Measurements from ENCODE around the gene PTPRF. TPM values are rescaled to one million over a fixed set of nuclear protein-coding genes. Genes with fewer than 3 reads are reported as not detected.
A peak's percentile ranks its signal among the peaks of the same experiment; 100 is the strongest.

The PTPRF gene
- total RNA-seq, 1 donor from 2014 or later: 478 TPM

DNA sequence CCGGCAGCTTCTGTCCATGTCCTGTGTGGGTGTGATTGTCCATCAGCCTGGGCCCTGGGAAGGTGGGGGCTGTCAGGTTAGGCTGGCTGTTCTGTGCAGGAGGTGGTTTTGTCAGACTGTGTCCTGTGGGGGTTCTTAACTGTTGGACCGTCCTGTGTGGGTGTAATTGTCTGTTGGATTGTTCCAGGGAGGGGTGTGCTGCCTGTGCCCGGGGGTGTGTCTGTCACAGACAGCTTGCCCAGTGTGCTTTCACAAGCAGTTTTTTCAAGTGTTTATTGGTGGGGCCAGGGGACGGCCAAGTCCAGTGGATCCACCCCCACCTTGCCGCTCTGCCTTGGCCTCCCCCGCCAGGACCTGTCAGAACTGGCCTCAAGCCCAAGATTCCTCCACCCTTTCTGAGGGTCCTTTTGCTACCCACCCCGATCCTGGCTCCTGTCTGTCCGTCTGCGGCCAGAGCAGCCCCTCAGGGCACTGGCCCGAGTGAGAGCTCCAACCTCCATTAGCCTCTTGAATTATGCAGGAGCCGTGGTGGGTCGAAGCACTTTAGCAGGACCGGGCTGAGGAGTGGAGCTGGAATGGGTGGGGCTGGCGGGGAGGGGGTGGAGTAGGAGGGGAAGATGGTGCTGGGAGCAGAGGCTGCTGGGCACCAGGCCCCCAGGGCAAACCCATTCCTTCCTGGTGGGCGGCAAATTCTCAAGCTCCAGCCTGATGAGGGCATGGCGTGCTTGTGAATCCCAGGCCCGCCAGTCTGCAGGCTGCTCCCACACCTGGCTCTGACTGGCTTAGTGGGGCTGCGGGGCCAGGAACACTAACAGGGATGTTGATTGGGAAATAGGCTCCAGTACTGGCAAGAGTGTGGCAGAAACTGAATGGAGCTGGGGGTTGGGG is 47.2 kb downstream of the PTPRF start:
- no peak for DNase-seq (ENCODE audit: low spot score)

GRCh38 chr1:43580039-43580438 is 49.4 kb downstream of the PTPRF start:
- DNase-seq (ENCODE audit: low spot score): no peak

DNA sequence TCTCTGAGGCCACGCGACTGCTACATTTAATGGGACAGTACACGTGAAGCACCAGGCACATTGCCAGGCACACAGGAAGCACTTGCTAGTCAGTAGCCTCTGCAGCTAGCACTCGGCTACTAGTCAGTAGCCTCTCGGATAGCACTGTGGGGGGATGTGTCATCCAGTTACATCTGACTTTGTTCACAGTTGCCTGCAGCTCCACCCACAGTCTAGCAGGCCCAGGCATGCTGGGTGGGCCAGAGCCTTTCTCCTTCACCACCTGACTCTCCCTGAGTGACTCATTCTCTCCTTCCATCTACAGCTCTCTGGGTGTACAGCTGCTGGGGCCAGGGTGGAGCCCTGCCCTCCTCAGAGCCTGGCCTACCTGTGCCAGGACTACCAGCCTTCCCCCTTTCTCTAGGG is 51.5 kb downstream of the PTPRF start:
- peak; percentile 81 for DNase-seq (ENCODE audit: low spot score)

DNA sequence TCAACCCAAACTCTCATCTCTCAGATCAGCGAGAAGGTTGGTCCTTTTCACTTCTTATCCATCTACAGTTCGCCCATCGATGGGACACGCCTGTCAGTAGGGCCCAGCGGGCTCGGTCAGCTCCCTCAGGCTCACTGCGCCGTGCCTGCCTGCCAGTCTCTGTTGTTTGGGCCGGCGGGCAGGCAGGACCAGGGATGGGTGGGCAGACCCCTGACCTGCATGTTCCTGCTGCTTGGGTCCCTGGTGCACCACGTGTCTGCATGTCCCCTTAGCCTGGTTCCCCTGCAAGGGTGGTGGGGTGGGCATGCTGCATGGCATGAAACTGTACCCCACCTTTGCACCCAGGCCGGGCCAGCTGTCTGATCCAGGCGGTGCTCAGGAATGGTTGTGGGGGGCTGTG is 52.4 kb downstream of the PTPRF start:
- no peak for DNase-seq (ENCODE audit: low spot score)

GRCh38 chr1:43584204-43584603 is 53.5 kb downstream of the PTPRF start:
- DNase-seq (ENCODE audit: low spot score): no peak

DNA sequence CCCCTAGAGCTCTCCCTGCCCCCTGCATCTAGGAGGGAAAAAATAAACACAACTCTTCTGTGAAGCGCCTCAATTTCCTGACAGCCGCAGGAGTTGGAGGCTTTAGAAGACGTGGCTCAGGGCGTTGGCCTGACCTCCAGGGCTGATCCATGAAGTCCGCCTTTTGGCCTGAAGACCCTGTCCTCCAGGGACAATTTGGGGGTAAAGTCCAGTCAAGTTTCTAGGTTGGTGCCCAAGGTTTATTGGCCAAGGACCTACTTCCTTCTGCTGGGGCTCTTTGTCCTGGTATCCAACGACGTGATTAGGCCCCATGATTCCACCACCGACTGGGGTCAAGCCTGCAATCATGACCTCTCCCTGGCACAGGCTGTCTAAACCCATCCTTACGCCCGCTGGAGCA is 54.9 kb downstream of the PTPRF start:
- DNase-seq (ENCODE audit: low spot score): peak; percentile 67

- DNase-seq (ENCODE audit: low spot score): no peak
These were observed 55.6 kb downstream of the PTPRF start for GRCh38 chr1:43586136-43586731.

- no peak for DNase-seq (ENCODE audit: low spot score)
These were observed 56.3 kb downstream of the PTPRF start for GRCh38 chr1:43587001-43587400.

DNA sequence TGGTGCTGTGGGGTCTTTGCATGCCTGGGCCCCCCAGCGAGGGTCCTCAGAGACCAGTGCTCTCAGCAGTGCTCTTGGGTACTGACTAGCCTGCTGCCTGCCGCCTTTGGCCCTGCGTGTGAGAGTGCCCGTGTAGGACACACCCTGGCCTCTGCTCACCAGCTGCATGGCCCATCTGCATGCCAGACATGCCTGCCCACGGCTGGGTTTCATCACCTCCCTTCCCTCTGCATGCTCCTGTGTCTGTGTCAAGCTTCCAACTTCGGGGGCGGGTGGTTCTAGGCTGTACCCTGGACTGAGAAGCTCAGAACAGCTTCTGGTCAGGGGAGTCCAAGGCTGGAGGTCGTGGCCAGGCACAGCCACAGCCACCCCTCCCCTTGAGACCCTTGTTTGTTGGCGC is 56.9 kb downstream of the PTPRF start:
- DNase-seq (ENCODE audit: low spot score): peak; percentile 59

DNA sequence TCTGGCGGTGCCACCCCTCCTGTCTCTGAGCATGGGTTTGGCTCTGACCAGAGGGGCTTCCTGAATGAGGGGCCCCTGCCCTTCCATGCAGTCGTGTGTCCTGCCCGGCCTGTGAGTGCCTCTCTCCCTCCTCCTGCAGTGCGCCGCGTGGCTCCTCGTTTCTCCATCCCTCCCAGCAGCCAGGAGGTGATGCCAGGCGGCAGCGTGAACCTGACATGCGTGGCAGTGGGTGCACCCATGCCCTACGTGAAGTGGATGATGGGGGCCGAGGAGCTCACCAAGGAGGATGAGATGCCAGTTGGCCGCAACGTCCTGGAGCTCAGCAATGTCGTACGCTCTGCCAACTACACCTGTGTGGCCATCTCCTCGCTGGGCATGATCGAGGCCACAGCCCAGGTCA is 57.9 kb downstream of the PTPRF start:
- no peak for DNase-seq (ENCODE audit: low spot score)

DNA sequence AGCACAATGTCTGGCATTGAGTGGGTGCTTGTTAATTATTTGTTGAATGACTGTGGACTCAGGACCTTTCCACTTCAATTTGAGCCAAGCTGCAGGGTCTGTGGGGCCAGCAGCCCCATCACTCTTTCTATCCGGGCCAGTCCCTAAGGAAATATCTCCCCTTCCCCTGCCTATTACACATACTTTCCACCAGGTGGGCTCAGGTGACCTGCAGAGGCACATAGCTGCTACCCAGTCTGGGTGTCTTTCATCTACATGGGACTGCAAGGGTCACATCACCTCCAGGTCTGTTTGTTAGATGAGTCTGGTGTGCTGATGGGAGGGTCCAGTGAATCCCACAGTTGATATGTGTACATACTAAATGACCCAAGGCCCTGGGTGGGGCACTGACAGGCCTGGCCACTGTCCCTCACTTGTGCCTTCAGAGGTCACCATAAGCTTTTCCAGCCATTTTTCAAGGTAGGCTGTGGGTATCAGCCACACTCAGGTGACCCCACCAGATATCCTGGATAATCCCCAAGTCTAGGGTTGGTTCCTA is 59.8 kb downstream of the PTPRF start:
- no peak for DNase-seq (ENCODE audit: low spot score)

- no peak for DNase-seq (ENCODE audit: low spot score)
These were observed 60.5 kb downstream of the PTPRF start for GRCh38 chr1:43591181-43591580.

DNA sequence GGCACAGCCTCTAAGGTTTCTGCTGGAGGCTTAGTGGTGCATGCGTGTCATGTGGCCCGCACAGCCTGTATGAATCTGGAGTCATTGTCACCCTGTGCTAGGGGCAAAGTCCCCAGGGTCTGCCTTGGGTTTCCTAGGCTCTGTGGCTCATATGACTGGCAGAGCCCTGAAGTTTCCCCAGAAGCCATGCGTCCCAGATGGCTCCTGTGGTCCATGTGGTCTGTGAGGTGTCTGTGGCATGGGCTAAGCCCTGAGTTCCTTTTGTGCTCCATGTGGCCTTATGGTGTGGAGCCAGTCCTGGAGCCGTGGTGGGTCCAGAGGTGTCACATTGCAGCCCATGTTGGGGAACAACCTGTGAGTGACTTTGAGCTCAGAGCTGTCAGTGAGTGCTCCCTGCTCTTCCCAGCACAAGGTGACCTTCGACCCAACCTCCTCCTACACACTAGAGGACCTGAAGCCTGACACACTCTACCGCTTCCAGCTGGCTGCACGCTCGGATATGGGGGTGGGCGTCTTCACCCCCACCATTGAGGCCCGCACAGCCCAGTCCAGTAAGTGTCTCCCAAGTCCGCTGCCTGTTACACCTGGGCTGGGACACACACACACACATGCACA is 61.5 kb downstream of the PTPRF start:
- DNase-seq (ENCODE audit: low spot score): no peak

DNA sequence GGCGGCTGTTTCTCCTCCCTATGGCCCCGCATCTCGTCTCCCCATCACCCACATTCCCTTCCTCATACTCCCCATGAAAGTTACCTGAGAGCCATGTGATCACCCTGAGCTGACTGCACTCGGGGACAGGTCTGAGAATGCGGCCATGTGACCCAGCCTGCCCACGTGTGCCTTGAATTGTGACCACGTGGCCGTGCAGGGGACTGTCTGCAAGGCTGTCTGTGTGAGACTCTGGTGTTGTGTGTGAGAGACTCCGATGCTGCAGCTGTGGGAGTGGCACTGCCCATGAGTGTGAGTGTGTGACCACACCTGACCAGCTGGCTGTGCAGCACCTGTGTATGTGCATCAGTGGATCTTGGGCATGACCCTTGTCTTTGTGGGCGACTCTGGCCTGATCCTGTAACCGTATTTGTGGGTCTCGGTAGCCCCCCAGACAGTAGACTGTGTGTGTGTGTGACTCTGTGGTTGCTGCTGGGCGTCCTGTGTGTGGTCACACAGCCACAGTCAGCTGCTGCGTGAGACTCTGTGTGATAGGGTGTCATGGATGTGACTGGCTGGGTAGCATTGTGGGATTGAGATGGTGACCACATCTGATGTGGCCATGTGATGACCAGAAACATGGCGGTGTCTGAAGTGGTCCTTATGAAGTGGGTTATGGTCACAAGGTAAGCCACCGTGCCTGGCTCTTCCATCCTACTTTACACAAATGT is 62.4 kb downstream of the PTPRF start:
- DNase-seq (ENCODE audit: low spot score): no peak

- DNase-seq (ENCODE audit: low spot score): no peak
These were observed 65.9 kb downstream of the PTPRF start for GRCh38 chr1:43596579-43596978.

GRCh38 chr1:43597028-43597427 is 66.3 kb downstream of the PTPRF start:
- no peak for DNase-seq (ENCODE audit: low spot score)

DNA sequence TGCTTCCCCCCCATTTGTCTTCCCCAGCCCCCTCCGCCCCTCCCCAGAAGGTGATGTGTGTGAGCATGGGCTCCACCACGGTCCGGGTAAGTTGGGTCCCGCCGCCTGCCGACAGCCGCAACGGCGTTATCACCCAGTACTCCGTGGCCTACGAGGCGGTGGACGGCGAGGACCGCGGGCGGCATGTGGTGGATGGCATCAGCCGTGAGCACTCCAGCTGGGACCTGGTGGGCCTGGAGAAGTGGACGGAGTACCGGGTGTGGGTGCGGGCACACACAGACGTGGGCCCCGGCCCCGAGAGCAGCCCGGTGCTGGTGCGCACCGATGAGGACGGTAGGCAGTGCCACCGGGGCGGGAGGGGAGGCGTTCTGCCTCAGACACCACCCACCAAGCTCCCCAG is 67.0 kb downstream of the PTPRF start:
- no peak for DNase-seq (ENCODE audit: low spot score)

DNA sequence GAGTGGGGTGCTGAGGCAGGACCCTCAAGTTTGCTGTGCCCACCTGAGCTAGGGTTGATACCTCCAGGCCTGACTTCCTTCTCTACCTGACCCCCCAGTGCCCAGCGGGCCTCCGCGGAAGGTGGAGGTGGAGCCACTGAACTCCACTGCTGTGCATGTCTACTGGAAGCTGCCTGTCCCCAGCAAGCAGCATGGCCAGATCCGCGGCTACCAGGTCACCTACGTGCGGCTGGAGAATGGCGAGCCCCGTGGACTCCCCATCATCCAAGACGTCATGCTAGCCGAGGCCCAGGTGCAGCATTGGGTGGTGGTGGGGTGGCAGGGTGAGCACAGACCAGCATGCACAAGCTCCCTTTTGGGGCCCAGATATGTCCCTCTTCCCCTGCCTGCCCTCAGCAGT is 67.9 kb downstream of the PTPRF start:
- DNase-seq (ENCODE audit: low spot score): no peak

- no peak for DNase-seq (ENCODE audit: low spot score)
These were observed 69.6 kb downstream of the PTPRF start for GRCh38 chr1:43600033-43601020.

- DNase-seq (ENCODE audit: low spot score): no peak
These were observed 72.3 kb downstream of the PTPRF start for GRCh38 chr1:43602990-43603389.

DNA sequence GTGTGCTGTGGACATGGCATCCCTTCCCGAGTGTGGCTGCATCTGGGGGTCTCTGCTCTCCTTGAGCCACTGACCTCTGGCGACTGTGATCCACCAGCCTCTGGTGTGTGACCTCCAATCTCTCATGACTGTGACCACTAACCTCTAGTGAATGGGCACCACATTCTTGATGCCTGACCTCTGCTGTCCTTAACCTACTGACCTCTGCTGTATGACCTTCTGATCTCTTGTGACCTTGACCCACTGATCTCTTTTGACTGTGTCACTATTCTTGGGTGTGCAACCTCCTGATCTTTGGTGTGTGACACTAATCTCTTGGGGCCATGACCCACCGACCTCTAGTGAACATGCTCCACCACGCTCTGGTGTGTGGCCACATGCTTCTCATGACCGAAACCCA is 73.5 kb downstream of the PTPRF start:
- DNase-seq (ENCODE audit: low spot score): no peak
